Measurements from ENCODE around the gene LRCH4.
"Not testable (repeated sequence)": the region's sequence is repeated elsewhere in the genome, so short reads cannot be mapped to it uniquely, and the experiment has no call there.

LRCH4 gene

GRCh38 chr7:100567031-100567730, 18.7 kb downstream of the LRCH4 start:
- no peak for FAIRE-seq

GRCh38 chr7:100566018-100566531, 19.9 kb downstream of the LRCH4 start:
- no peak for FAIRE-seq

- FAIRE-seq = no peak
These were observed 20.8 kb downstream of the LRCH4 start for GRCh38 chr7:100565133-100565571.

- not testable (repeated sequence) for FAIRE-seq
These were observed 21.5 kb downstream of the LRCH4 start for GRCh38 chr7:100564405-100564804.

- FAIRE-seq = no peak
These were observed 22.0 kb downstream of the LRCH4 start for GRCh38 chr7:100563809-100564400.

- no peak for FAIRE-seq
These were observed 22.8 kb downstream of the LRCH4 start for GRCh38 chr7:100563100-100563564.

- FAIRE-seq = no peak
These were observed 23.5 kb downstream of the LRCH4 start for GRCh38 chr7:100562195-100563099.

- no peak for FAIRE-seq
These were observed 24.3 kb downstream of the LRCH4 start for GRCh38 chr7:100561491-100562194.

GRCh38 chr7:100559127-100559526, 26.8 kb downstream of the LRCH4 start:
- FAIRE-seq = no peak

- FAIRE-seq = no peak
These were observed 29.4 kb downstream of the LRCH4 start for GRCh38 chr7:100556541-100556940.

GRCh38 chr7:100555701-100556100, 30.2 kb downstream of the LRCH4 start:
- no peak for FAIRE-seq

GRCh38 chr7:100553032-100553431, 32.9 kb downstream of the LRCH4 start:
- no peak for FAIRE-seq

GRCh38 chr7:100552532-100552931, 33.4 kb downstream of the LRCH4 start:
- no peak for FAIRE-seq

GRCh38 chr7:100548446-100548845, 37.5 kb downstream of the LRCH4 start:
- FAIRE-seq = not testable (repeated sequence)

GRCh38 chr7:100547872-100548271, 38.1 kb downstream of the LRCH4 start:
- FAIRE-seq = no peak

GRCh38 chr7:100546926-100547800, 38.8 kb downstream of the LRCH4 start:
- no peak for FAIRE-seq

- no peak for FAIRE-seq
These were observed 39.6 kb downstream of the LRCH4 start for GRCh38 chr7:100546129-100546925.

- FAIRE-seq = no peak
These were observed 40.4 kb downstream of the LRCH4 start for GRCh38 chr7:100545360-100546128.

- no peak for FAIRE-seq
These were observed 41.0 kb downstream of the LRCH4 start for GRCh38 chr7:100544967-100545359.

GRCh38 chr7:100544386-100544785, 41.5 kb downstream of the LRCH4 start:
- FAIRE-seq = no peak

All from endometrium (tissue), 2 donors.